Left kidney (tissue), 2 donors: Measurements from ENCODE around the gene GSG1L. TPM values are rescaled to one million over a fixed set of nuclear protein-coding genes. Genes with fewer than 3 reads are reported as not detected.
"Not testable (repeated sequence)": the region's sequence is repeated elsewhere in the genome, so short reads cannot be mapped to it uniquely, and the experiment has no call there.

ENCODE experiments used
- DNase-seq: peaks from one replicate; pipeline ENCODE4 v3.0.0-alpha.2; 2013
- polyA plus RNA-seq: library from polyadenylated mRNA; unstranded; fragments of 120-200 nt; gene quantifications from one replicate; pipeline ENCODE4 v1.2.1, GENCODE V29; 2013; ENCODE audit not compliant: insufficient read length

Gene GSG1L
- polyA plus RNA-seq, 1 donor, result 0.20 TPM

DNA sequence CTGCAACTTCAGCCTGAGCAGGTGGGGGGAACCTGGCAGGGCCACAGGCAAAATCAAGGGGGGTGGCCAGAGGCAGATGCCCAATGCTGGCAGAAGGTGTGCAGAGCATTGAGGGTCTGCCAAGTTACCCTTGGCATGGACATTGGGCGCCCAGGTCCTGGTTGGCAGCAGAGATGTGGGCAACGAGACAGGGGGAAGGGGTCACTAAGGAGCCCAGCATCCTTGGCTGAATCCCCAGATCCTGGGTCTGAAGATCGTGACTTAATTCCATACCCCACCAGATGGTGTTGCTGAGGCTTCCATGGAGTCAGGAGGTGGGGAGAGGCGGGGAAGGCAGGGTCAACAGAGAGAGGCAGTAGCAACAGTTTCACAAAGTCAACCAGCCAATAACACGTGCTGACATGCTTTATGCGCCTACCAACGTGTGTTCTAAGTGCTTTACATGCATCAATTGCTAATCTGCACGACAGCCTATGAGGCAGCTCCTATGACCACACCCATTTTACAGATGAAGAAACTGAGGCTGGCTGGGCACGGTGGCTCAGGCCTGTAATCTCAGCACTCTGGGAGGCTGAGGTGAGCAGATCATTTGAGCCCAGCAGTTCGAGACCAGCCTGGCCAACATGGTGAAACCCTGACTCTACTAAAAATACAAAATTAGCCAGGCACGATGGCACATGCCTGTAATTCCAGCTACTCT, 83.3 kb downstream of the GSG1L start:
- DNase-seq, result no peak

DNA sequence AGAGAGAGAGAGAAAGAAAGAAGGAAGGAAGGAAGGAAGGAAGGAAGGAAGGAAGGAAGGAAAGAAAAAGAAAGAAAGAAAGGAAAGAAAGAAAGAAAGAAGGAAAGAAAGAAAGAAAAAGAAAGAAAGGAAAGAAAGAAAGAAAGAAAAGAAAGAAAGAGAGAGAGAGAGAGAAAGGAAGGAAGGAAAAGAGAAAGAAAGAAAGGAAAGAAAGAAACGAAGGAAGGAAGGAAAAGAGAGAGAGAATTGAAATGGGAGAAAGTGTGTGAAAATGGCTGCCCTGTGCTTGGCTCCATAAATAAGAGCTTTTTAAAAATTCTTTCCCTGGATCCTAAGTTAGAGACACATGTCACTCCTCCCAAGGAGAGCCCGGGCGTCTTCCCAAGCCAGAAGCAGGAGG, 83.8 kb downstream of the GSG1L start:
- not testable (repeated sequence) for DNase-seq

DNA sequence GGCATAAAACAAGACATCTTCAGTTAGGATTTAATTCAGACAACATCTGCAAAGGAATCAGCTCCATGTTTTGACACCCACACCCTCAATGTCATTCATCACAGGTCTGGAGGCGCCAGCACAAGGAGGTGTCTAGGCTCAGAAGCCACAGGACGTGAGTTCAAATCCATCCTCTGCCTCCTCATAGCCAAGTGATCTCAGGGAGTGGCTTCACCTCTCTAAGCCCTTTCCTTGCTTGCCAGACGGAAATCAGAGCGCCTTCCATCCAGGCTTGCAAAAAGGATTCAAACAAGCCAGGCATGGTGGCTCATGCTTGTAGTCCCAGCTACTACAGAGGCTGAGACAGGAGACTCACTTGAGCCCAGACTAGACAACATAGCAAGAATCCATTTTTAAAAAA, 84.6 kb downstream of the GSG1L start:
- DNase-seq, result no peak

DNA sequence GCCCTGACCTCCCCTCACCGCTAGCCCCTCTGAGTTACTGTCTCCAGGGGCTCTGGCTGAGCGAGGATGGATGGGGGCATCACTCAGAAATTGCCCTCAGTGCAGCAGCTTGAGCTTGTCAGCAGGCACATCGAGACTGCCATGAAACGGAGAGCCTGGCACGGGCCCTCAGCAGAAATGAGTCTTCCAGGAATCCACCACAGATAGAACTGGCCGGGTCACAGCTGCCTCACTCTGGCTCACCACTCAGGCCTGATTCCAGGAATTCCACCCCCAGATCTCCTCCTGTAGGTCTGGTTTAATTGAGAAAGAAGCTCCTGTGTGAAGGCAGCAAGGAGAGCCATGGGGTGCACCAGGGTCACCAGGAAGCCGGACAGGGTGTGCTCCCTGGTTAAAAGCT, 85.5 kb downstream of the GSG1L start:
- DNase-seq, result no peak

DNA sequence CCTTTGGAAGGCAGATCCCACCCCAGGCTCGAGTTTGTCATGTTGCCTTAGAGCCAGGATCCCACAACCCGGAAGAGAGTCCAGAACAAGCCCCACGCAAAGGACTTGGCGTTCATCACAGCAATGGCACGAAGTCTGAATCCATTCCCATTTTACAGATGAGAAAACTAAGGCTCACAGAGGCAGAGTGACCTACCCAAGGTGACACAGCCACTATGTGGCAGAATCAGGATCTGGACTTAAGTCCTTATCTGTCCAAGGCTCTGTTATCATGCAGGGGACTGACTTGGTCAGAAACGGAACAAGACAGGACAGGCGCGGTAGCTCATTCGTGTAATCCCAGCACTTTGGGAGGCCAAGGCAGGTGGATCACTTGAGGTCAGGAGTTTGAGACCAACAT, 86.5 kb downstream of the GSG1L start:
- no peak for DNase-seq

DNA sequence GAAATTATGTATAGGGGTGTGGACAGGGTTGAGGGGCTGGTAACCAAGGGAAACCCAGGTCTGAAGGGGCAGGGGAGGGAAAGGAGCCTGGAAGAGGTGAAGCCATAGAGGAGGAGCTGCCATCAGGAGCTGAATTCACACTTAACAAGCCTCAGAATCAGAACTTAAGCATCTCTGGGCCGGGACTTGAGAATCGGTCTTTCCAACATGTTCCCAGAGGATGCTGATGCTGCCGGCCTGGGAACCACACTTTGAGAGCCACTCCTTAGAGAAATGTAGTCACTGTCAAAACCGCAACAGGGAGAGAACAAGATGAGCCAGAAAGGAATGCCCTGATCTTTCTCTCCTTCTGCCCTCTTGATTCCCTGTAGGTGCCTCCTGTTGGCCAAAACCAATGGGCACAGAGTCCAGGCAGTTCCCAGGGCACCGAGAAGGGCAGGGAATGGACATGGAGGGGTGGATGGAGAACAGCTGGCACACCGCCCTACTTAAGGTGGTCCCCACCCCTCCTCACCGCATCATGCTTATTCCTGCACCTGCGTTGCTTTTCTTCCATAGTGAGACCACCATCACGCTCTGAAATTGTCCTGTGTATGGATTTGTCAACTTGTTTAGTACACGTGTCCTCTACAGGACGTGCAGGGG, 88.5 kb downstream of the GSG1L start:
- DNase-seq, result no peak

DNA sequence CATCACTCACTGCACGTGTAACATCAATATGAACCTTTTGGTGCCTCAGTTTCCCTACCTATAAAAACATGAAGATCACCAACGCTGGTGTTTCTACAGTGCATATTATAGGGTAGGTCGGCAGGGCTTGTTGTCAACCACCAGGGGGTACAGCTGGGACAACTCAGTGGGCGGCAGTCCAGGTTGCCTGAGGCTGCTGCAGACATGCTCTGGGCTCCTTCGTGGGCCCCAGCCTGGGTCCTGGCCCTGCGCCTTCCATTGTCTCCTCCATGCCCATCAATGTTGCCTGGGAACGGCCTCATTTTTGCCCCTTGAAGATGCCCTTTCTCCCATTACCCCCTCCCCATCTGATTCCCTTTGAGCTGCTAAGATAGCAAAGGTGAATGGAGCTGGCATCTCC, 89.8 kb downstream of the GSG1L start:
- no peak for DNase-seq

DNA sequence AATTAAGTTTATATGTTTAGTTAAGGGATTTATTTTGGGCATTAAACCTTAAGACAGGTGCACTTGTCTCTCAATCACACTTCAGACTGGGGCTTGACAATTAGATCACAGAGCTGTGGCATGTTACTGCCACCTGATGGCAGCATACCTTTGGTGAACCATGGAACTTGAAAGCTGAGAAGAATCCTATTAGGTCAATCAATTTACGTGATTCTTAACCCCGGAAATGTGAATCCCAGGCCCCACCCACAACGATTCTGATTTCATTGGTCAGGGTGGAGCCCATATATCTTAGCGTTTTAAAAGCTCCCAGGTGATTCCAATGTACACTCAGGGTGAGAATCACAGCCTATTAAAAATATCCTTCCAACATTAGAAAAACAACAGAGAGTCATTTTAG, 91.0 kb downstream of the GSG1L start:
- peak; percentile 32 for DNase-seq

DNA sequence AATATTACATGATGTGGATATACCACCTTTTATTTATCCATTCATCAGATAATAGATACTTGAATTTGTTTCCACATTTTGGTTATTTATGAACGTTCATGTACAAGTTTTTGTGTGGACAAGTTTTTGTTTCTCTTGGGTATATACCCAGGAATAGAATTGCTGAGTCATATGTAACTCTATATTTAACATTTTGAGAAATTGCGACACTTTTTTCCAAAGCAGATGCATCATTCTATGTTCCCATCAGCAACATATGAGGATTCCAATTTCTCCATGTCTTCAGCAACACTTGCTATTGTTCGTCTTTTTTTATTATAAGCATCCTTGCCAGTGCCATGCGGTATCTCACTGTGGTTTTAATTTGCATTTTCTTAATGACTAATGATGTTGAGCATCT, 93.9 kb downstream of the GSG1L start:
- no peak for DNase-seq

DNA sequence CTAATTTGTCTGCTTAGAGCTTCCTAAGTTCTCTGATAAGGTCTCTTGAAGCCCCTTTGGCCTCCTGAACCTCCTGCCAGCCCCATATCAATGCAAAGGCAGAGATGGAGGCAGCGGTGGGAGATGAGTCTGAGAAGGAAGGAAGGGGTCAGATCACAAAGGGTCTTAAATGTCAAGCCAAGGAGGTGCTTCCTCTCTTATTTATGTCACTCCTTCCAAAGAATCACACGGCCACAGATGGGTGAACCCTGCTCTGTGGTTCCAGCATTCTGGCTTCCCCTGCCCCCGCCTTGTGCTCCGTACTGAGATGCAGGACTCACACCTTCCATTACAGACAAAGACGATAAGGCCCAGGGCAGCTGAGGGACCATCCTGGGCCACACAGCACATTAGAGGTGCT, 96.3 kb downstream of the GSG1L start:
- DNase-seq, result no peak

DNA sequence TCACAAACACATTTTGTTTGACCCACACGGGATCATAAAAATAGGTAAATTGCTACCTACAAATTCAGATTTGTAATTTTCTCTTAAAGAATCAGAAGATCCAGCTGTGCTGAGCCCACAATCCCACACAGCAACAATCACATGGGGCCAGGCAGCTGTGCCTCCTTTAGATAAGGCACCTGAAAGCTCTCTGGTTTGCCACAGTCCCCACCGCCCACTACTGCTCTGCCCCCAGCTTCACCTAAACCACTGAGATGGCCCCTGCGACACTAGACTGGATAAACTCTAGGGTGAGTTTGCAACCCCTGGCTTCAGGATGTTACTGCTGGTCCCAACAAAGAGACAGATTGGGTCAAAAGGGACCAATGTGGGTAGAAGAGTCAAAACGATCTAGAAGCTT, 96.8 kb downstream of the GSG1L start:
- DNase-seq, result no peak

DNA sequence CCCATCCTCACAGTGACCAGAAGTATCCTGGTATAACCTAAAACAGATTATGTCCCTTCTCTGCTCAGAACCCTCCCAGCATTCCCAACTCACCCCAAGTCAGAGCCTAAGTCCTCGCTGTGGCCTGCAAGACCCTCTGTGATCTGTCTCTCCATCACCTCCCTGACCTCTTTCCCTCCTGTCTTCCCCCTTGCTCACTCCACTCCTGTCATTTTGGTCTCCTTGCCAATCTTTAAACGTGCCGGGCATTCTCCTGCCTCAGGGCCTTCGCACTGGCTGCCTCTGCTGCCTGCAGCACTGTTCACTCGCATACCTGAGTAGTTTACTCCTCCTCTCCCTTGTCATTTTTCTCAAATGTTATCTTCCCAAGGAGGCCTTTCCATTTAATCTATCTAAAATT, 97.7 kb downstream of the GSG1L start:
- DNase-seq, result no peak

DNA sequence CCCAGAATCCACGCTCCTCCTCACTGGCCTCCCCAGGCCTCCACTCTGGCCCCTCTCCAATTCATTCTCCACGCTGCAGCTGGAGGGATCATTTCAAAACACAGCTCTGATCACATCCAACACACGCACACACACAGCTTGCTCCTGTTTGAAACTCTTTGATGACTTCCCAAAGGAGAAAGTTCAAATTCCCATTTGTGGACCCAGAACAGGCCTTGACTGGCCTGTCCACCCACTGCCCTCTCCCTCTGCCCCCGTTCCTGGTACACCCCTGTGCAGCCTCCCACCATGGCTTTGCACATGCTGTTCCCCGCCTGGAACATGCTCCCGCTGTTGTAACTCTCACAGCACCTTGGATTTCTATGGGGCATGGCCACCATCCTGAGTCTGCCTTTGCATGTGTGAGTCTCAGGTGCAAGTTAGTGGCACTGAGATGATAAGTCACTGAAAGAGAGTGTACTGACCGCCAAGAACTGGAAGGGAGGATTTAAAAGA, 100.0 kb downstream of the GSG1L start:
- no peak for DNase-seq

DNA sequence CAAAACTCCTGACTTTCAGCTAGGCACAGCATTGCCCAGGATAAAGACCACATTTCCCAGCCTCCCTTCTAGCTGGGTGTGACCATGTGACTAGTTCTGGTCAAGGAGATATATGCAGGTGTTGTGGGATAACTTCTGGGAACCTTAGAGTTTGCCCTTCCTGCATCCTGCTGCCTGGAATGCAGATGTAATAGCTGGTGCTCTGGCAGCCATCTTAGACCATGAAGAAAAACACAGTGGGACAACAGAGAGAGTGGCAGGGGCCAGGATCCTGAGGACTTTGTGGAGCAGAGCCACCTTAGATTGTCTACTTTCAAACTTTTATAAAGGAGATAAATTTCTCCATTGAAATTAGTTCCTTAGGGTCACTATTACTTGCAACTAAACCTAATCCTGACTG, 101.3 kb downstream of the GSG1L start:
- no peak for DNase-seq

DNA sequence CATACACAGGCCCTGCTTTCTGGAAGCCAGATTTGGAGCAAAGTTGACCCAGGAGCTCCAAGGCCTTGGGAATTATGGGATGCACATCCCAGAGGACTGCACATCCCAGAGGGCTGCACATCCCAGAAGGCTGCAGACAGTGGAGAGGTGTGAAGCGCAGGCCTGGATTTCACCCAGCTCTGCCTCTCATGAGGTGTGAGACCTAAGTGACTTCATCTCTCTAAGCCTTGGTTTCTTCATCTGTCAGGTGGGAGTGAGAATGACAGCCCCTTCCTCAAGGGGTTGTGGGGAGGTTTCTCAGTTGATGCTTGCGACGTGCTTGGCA, 102.3 kb downstream of the GSG1L start:
- DNase-seq, result no peak

DNA sequence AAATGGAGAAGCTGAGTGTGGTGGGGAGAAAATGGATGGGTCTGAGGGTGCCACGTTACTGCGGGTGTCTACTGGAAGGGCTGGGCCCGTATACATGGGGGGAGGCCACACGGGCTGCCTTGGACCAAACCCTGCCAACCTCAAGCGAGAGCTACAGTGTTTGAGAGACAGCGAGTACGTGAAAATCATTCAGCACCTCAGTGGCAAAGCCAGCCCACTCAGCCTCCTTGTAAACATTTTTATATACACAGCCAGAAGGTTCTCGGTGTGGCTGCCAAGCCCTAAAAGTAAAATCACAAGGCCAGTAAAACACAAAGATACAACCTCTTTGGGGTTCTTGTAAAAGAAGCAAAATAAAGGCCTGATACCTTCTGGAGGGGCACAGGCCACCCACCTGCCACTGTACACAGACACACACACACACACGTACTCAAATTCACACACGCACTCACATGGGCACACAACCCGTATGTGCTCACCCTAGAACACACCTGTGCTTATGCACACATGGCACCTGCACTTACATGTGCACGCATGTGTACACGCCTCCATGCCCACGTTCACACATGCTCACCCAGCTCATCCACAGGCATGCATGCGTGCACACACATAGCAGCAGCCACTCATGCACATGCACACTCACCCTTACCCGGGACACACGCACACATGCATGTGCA, 102.8 kb downstream of the GSG1L start:
- no peak for DNase-seq

DNA sequence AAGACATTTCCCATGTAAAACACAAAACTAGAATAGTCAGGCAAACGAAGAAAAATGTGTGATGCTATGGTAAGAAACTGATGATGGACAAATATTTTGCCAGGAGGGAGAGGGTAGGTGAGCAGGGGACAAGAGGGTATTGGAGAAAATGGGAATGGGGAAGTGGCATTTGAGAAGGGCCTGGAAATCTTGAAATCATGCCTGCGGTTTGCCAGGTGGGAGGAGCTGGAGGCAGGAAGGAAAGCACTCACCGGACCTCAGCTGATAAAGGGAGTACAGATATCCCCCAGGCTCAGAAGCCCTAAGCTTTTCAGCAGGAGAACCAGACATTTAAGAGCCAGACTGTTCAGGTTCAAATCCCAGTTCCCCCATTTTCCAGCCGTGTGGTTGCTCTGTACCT, 103.6 kb downstream of the GSG1L start:
- no peak for DNase-seq

DNA sequence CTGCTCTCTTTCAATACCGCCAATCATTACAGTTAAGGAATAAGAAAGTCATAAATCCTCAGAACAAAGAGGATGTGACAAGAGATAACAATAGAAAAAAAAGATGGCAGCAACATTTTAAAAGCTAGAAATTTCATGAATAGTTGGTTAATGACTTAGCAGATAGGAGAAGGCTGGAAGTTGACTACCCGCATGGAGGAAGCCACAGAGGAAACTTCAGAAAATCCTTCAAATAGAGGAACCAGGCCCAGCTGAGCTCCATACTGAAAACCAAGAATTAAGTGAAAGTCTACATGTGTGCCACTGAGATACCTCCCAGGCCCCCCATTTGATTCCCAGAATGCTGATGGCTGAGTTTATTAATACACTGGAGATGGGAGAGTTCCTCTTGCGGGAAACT, 109.3 kb downstream of the GSG1L start:
- no peak for DNase-seq

DNA sequence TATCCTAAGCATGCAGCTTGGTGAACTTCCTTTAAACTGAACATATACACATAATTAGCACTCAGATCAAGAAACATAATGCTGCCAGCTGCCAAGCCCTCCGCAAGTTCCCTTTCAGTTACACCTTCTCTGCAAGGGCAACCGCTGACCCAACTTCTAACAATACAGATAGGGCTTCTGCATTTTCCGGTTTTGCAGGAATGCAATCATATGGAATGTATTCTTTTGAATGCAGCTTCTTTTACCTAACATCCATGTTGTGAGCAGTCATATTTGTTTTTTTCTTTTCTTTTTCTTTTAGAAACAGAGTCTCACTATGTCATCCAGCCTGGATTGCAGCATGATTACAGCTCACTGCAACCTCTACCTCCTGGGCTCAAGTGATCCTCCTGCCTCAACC, 110.7 kb downstream of the GSG1L start:
- no peak for DNase-seq

DNA sequence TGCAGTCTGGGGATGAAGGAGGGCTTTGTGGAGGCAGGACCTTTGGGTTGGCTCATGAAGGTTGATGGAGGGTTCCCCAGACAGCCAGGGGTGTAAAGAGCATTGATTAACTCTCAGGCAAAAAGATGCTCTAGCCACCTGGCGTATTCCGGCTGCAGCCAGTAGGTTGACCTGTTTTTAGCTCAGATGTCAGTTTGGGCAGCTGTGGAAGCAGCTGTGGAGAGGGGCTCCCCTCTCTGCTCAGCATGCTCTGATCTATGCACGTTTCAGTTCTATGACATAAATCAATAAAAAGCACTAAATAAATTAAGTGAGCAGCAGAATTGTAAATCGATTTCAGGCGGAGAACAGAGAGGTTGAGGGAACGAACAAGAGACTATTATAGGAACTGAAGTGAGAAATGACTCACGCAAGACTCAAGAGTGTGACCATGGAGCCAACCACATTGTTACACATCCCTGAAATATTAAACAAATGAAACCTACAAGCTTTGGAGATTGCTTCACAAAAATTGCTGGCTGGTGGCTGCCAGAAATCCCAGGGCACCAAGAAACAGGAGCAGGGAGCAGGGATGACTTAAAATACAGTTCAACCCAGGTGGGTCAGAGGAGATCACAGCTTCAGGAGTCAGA, 111.9 kb downstream of the GSG1L start:
- DNase-seq, result no peak

DNA sequence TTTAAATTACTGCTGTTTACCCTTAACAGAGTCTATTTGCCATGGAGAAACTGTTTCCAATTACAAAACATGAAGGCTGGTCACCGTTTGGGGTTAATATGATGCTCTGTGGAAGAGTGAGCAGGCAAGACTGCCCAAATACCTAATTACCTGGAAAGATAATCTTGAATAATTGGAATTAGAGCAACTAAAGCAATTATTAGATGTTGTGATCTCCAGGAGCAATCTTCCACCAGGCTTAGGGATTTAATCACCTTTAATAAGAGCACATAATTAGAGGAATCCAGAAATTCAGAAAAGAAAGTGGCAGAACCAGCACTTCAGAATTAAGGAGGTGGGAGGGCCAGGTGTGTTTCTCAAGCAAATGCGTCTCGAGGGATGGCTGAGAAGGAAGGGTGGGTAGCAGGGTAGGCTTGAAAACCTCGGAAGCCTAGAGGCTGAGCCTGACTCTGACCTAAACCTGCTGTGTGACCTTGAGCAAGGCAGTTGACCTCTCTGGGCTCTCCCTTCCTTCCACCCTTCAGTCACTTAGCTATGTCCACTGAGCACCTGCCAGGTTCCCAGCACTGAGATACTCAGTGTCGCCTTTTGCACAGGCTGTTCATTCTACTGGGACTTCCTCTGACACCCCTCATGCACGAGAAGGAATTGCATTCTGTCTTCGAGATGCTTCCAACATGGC, 113.2 kb downstream of the GSG1L start:
- no peak for DNase-seq

DNA sequence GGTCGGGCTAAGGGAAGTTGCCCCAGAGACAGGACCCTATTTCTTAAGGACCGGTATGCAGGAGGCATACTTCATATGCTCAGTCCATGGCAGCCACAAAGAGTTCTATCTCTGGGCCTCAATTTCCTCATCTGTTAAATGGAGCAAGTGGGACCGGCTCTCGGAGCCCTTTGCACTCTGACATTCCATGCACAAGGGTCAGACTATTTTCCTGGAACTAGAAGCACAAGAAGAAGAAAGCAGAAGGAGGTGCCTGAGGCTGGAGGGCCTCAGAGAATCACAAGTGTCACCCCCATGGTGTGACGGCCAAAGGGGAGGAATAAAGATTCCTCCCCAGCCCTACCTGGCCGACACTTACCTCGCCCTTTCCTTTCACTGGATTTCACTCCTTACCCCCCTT, 115.8 kb downstream of the GSG1L start:
- DNase-seq, result no peak
